ENCODE measurements around the gene SLC1A6.

SLC1A6 gene

DNA sequence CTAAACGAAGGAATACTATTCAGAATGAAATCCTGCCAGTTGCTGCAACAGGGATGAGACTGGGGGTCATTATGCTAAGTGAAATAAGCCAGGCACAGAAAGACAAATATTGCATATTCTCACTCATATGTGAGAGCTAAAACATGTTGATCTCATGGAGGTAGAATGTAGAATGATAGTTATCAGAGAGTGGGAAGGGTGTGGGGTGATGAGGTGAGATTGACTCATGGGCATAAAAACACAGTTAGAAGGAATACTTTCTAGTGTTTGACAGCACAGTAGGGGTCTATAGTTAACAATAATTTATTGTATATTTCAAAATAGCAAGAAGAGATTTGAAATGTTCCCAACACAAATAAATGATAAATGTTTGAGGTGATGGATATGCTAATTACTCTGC, 46.2 kb downstream of the SLC1A6 start:
- H3K4me3 ChIP-seq (ENCODE audit: low read depth, low read length): no peak overlapping the region
- TF ChIP-seq, protein P1, sequence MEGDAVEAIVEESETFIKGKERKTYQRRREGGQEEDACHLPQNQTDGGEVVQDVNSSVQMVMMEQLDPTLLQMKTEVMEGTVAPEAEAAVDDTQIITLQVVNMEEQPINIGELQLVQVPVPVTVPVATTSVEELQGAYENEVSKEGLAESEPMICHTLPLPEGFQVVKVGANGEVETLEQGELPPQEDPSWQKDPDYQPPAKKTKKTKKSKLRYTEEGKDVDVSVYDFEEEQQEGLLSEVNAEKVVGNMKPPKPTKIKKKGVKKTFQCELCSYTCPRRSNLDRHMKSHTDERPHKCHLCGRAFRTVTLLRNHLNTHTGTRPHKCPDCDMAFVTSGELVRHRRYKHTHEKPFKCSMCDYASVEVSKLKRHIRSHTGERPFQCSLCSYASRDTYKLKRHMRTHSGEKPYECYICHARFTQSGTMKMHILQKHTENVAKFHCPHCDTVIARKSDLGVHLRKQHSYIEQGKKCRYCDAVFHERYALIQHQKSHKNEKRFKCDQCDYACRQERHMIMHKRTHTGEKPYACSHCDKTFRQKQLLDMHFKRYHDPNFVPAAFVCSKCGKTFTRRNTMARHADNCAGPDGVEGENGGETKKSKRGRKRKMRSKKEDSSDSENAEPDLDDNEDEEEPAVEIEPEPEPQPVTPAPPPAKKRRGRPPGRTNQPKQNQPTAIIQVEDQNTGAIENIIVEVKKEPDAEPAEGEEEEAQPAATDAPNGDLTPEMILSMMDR (IDR thresholded peaks at IDR 0.05; ENCODE audit: low read depth, low read length): no peak
- in situ Hi-C loops (cut with HindIII; ENCODE audit: low sequenced_read_pairs): no loop called here
- DNase-seq (ENCODE audit: low read depth, low spot score): no peak

DNA sequence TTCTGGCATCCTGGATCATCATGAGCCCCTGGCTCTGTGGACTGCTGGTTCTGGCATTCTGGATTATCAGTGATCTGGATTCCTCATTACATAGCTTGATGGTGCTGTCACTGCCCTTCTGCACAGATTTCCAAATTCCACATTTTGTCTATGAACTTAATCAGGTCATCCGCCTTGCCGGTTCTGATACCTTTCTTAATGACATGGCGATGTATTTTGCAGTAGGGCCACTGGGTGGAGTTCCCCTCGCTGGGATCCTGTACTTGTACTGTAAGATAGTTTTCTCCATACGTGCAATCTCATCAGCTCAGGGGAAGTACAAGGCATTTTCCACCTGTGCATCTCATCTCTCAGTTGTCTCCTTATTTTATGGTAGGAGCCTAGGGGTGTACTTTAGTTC, 62.8 kb downstream of the SLC1A6 start:
- TF ChIP-seq, protein P1 (IDR thresholded peaks at IDR 0.05; ENCODE audit: low read depth, low read length): no peak
- no peak for DNase-seq (ENCODE audit: low read depth, low spot score)
- in situ Hi-C loops (cut with HindIII; ENCODE audit: low sequenced_read_pairs): no loop called here
- no peak overlapping the region for H3K4me3 ChIP-seq (ENCODE audit: low read depth, low read length)

DNA sequence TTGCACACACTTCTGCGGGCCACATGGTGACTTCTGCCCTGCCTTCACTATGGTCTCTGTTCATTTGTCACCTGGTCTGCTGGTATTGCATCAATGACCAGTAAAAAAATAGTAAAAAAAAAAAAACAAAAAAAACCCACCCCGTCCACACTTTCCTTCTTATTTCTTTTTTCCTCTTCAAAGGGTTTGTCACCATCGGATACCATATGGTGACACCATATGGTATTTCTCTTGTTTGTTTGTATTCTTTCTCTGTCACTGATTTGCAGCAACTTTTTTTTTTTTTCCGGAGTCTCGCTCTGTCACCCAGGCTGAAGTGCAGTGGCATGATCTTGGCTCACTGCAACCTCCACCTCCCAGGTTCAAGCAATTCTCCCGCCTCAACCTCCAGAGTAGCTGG, 64.5 kb downstream of the SLC1A6 start:
- no peak for DNase-seq (ENCODE audit: low read depth, low spot score)
- in situ Hi-C loops (cut with HindIII; ENCODE audit: low sequenced_read_pairs): no loop called here
- TF ChIP-seq, protein P1 (IDR thresholded peaks at IDR 0.05; ENCODE audit: low read depth, low read length): no peak
- no peak overlapping the region for H3K4me3 ChIP-seq (ENCODE audit: low read depth, low read length)

- H3K4me3 ChIP-seq (ENCODE audit: low read depth, low read length): no peak overlapping the region
- TF ChIP-seq, protein P1 (IDR thresholded peaks at IDR 0.05; ENCODE audit: low read depth, low read length): no peak
- in situ Hi-C loops (cut with HindIII; ENCODE audit: low sequenced_read_pairs): no loop called here
- DNase-seq (ENCODE audit: low read depth, low spot score): no peak
Measured at GRCh38 chr19:14906711-14907110, 73.0 kb downstream of the SLC1A6 start.

- DNase-seq (ENCODE audit: low read depth, low spot score): no peak
- in situ Hi-C loops (cut with HindIII; ENCODE audit: low sequenced_read_pairs): no loop called here
- H3K4me3 ChIP-seq (ENCODE audit: low read depth, low read length): no peak overlapping the region
- TF ChIP-seq, protein P1 (IDR thresholded peaks at IDR 0.05; ENCODE audit: low read depth, low read length): no peak
Measured at GRCh38 chr19:14901675-14902260, 77.9 kb downstream of the SLC1A6 start.

Data from astrocyte of the spinal cord (primary cell).